DND-41 (cell line): ENCODE measurements around the gene RNF150.

ENCODE experiments used
- ATAC-seq: fragments of 200-7000 bp; cut with Tn5 transposase; 3 replicates; pipeline ENCODE4 v1.9.1; 2021; ENCODE audit warnings: low read depth; ENCODE audit not compliant: insufficient read depth
- DNase-seq: peaks from one replicate; pipeline ENCODE4 v3.0.0-alpha.2; 2020
- H2AFZ ChIP-seq: 2 replicates; pipeline ENCODE4 v1.6.0; 2012; ENCODE audit warnings: low read depth, low read length
- H3K27ac ChIP-seq: 2 replicates; pipeline ENCODE4 v1.5.1; 2012; ENCODE audit warnings: low read length, inconsistent platforms
- H3K27me3 ChIP-seq: fragments of 200-600 bp; sonication (generic); 2 replicates; pipeline ENCODE4 v1.6.0; 2012; ENCODE audit warnings: low read length, mild to moderate bottlenecking, inconsistent platforms; ENCODE audit not compliant: insufficient read depth, poor library complexity
- H3K36me3 ChIP-seq: 2 replicates; pipeline ENCODE4 v1.5.1; 2012; ENCODE audit warnings: low read length, inconsistent platforms; ENCODE audit not compliant: insufficient read depth
- H3K4me1 ChIP-seq: 2 replicates; pipeline ENCODE4 v1.5.1; 2012; ENCODE audit warnings: mild to moderate bottlenecking, low read length; ENCODE audit not compliant: insufficient read depth
- H3K4me2 ChIP-seq: 2 replicates; pipeline ENCODE4 v1.6.0; 2012; ENCODE audit warnings: mild to moderate bottlenecking, moderate library complexity, low read length, inconsistent platforms; ENCODE audit not compliant: insufficient read depth
- H3K4me3 ChIP-seq, 2 experiments: fragments of 200-600 bp in 1 of 2; shearing (Covaris generic) in 1 of 2; 2 replicates each; pipeline ENCODE4 v1.5.1; 2012 to 2016; ENCODE audit warnings: inconsistent platforms in 2 of 2, low read length in 2 of 2, mild to moderate bottlenecking in 2 of 2, low read depth in 1 of 2, moderate library complexity in 1 of 2
- H3K79me2 ChIP-seq: 2 replicates; pipeline ENCODE4 v1.6.0; 2012; ENCODE audit warnings: low read length, inconsistent platforms; ENCODE audit not compliant: insufficient read depth
- H3K9ac ChIP-seq: 2 replicates; pipeline ENCODE4 v1.6.0; 2012; ENCODE audit warnings: low read depth, mild to moderate bottlenecking, inconsistent platforms, low read length, moderate library complexity
- H3K9me3 ChIP-seq: 2 replicates; pipeline ENCODE4 v1.5.1; 2012; ENCODE audit warnings: low read length, moderate library complexity, mild to moderate bottlenecking, inconsistent platforms; ENCODE audit not compliant: insufficient read depth, severe bottlenecking
- H4K20me1 ChIP-seq: 2 replicates; pipeline ENCODE4 v1.6.0; 2012; ENCODE audit warnings: low read length; ENCODE audit not compliant: insufficient read depth
- CTCF ChIP-seq: IDR thresholded peaks from 2 replicates; pipeline ENCODE4 v1.5.1; 2012; ENCODE audit warnings: borderline replicate concordance, low read length, moderate library complexity, mild to moderate bottlenecking; ENCODE audit not compliant: poor library complexity, severe bottlenecking; ENCODE audit errors: extremely low read depth
- EZH2 ChIP-seq: IDR thresholded peaks from 3 replicates; pipeline ENCODE4 v1.6.1; 2012; ENCODE audit warnings: borderline replicate concordance, low read depth, mild to moderate bottlenecking, moderate library complexity, low read length, inconsistent platforms; ENCODE audit not compliant: severe bottlenecking

The RNF150 gene

GRCh38 chr4:141013899-141014298 lies 119.4 kb downstream of the RNF150 start:
- Histone ChIP-seq H3K9ac (no peak overlapping the region), H4K20me1 (no peaks in the 10 kb centered on the region), H3K36me3 (no peaks in the 10 kb centered on the region), H3K4me1 (no peaks in the 10 kb centered on the region), H3K27me3 (peaks cover 4% of the 10 kb centered on the region), H3K9me3 (no peaks in the 10 kb centered on the region), H3K4me2 (no peak overlapping the region), H2AFZ (no peak overlapping the region), H3K4me3 (no peak overlapping the region), H3K79me2 (no peaks in the 10 kb centered on the region), H3K27ac (no peak overlapping the region)
- TF ChIP-seq CTCF (no peak), EZH2 (no peak)
- no peak for ATAC-seq
- no peak for DNase-seq

DNA sequence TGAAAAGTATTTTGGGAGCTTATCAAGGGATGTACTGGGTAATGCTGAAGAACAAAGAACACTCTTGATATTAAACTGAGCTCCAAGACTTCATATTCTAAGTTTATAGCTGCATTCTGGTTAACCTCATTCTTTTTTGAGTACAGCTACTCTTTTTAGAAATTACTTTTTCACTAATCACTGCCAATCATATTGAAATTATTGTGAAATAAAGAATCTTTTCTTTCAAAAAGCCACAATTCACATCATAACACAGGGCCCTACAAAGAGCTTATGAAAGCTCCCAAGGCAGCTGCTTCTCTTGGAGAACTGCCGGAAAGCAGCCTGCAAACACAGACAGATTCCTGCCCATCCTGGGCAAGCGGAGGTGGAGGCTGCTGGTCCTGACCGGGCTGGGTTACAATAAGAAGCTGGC lies 121.4 kb downstream of the RNF150 start:
- ATAC-seq (no peak), DNase-seq (no peak)
- no peaks in the 10 kb centered on the region for H3K9me3 ChIP-seq
- H3K36me3 ChIP-seq = no peaks in the 10 kb centered on the region
- TF ChIP-seq CTCF (no peak), EZH2 (no peak)
- H3K4me1 ChIP-seq = no peaks in the 10 kb centered on the region
- H3K4me3 ChIP-seq = no peak overlapping the region
- no peaks in the 10 kb centered on the region for H3K79me2 ChIP-seq
- no peak overlapping the region for H3K27ac ChIP-seq
- no peak overlapping the region for H2AFZ ChIP-seq
- no peak overlapping the region for H3K4me2 ChIP-seq
- H4K20me1 ChIP-seq = no peaks in the 10 kb centered on the region
- no peak overlapping the region for H3K9ac ChIP-seq
- H3K27me3 ChIP-seq = peaks cover 4% of the 10 kb centered on the region

DNA sequence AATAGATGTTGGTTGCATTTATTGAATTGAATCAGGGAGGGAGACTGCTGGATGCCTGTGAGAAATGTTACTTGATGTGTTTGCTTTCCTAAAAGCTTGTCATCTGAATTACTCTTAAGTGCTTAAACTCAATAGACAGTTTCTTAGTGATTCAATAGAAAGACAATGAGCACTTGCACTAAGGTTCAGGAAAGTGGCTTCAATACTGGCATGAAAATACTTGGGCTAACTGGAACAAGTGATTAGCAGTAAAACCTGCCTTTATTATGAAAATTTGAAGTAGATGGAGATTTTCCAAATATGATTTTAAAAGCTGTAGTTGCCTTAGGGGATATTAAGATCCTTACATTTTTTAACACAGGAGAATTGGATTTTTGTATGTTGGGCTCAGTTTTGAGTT lies 123.3 kb downstream of the RNF150 start:
- Histone ChIP-seq H3K9ac (no peak overlapping the region), H3K4me1 (no peaks in the 10 kb centered on the region), H3K4me3 (no peak overlapping the region), H3K79me2 (no peaks in the 10 kb centered on the region), H3K4me2 (no peak overlapping the region), H3K9me3 (no peaks in the 10 kb centered on the region), H4K20me1 (no peaks in the 10 kb centered on the region), H3K27me3 (no peaks in the 10 kb centered on the region), H2AFZ (no peak overlapping the region), H3K27ac (no peak overlapping the region), H3K36me3 (no peaks in the 10 kb centered on the region)
- DNase-seq (no peak), ATAC-seq (no peak)
- TF ChIP-seq CTCF (no peak), EZH2 (no peak)

GRCh38 chr4:141009129-141009528 lies 124.1 kb downstream of the RNF150 start:
- no peak for TF ChIP-seq EZH2
- TF ChIP-seq CTCF = no peak

More at GRCh38 chr4:141009129-141009528, 124.1 kb downstream of the RNF150 start:
- H3K9me3 ChIP-seq = no peaks in the 10 kb centered on the region
- H2AFZ ChIP-seq = no peak overlapping the region
- H3K4me3 ChIP-seq = no peak overlapping the region
- no peaks in the 10 kb centered on the region for H3K36me3 ChIP-seq
- no peaks in the 10 kb centered on the region for H4K20me1 ChIP-seq
- H3K27ac ChIP-seq = no peak overlapping the region
- no peaks in the 10 kb centered on the region for H3K27me3 ChIP-seq
- DNase-seq = no peak
- H3K4me2 ChIP-seq = no peak overlapping the region
- H3K9ac ChIP-seq = no peak overlapping the region
- ATAC-seq = no peak
- no peaks in the 10 kb centered on the region for H3K79me2 ChIP-seq
- H3K4me1 ChIP-seq = no peaks in the 10 kb centered on the region
